Upper lobe of right lung (tissue), 1 donor: ENCODE results near the gene EYA2. TPM values are rescaled to one million over a fixed set of nuclear protein-coding genes. Genes with fewer than 3 reads are reported as not detected.

Experiments
- ATAC-seq: fragments of 200-7000 bp; cut with Tn5 transposase; one replicate; pipeline ENCODE4 v1.9.1; 2020; ENCODE audit warnings: mild to moderate bottlenecking, moderate library complexity
- DNase-seq: peaks from one replicate; pipeline ENCODE4 v3.0.0-alpha.2; 2020
- H3K27ac ChIP-seq: fragments of 200-600 bp; one replicate; pipeline ENCODE4 v1.8.0; 2022
- H3K27me3 ChIP-seq: fragments of 200-600 bp; one replicate; pipeline ENCODE4 v1.8.0; 2022; ENCODE audit warnings: mild to moderate bottlenecking
- H3K36me3 ChIP-seq: fragments of 200-600 bp; one replicate; pipeline ENCODE4 v1.8.0; 2022
- H3K4me1 ChIP-seq: fragments of 200-600 bp; one replicate; pipeline ENCODE4 v1.8.0; 2022
- H3K4me3 ChIP-seq: fragments of 200-600 bp; one replicate; pipeline ENCODE4 v1.8.0; 2022; ENCODE audit warnings: mild to moderate bottlenecking
- H3K9me3 ChIP-seq: fragments of 200-600 bp; one replicate; pipeline ENCODE4 v1.8.0; 2022
- intact Hi-C: fragments of 100-400 bp; cut with DNase I; formaldehyde crosslinking; loops from one replicate; pipeline ENCODE4 v1.11.0; 2022
- total RNA-seq: library from RNA; stranded (reverse); fragmentation: NEBNext Ultra II Directional; extraction: Animal tissue kit (Norgen Biotek cat#: 25700); gene quantifications from one replicate; pipeline ENCODE4 v1.2.1, GENCODE V29; 2021
- TF ChIP-seq, protein P1 (sequence below): fragments of 200-600 bp; IDR thresholded peaks from one replicate; pipeline ENCODE4 v1.8.0; 2022; ENCODE audit warnings: antibody characterized with exemption
- donor health status: DM: no; HTN: yes; CAD: no; lungs with severe emphysema.

EYA2 gene
- total RNA-seq, 1 donor from 2014 or later = 1.8 TPM

DNA sequence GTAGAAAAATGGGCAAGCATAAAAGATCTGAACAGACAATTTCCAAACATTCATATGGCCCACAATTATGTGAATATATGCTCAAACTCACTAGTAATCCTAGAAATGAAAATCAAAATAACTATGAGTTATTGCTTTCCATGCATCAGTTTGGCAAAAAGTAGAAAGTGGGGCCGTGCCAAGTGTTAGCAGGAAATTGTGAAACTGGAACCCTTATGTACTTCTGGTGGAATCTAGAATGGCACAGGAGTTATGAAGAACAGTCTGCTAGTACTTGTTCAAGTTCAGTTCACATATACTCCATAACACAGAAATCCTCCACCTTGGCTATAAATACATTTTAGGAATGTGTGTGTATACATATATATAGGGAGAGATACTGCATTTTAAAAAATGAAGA, 89.8 kb downstream of the EYA2 start:
- ATAC-seq = no peak
- TF ChIP-seq, protein P1, sequence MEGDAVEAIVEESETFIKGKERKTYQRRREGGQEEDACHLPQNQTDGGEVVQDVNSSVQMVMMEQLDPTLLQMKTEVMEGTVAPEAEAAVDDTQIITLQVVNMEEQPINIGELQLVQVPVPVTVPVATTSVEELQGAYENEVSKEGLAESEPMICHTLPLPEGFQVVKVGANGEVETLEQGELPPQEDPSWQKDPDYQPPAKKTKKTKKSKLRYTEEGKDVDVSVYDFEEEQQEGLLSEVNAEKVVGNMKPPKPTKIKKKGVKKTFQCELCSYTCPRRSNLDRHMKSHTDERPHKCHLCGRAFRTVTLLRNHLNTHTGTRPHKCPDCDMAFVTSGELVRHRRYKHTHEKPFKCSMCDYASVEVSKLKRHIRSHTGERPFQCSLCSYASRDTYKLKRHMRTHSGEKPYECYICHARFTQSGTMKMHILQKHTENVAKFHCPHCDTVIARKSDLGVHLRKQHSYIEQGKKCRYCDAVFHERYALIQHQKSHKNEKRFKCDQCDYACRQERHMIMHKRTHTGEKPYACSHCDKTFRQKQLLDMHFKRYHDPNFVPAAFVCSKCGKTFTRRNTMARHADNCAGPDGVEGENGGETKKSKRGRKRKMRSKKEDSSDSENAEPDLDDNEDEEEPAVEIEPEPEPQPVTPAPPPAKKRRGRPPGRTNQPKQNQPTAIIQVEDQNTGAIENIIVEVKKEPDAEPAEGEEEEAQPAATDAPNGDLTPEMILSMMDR = no peak
- DNase-seq = no peak

DNA sequence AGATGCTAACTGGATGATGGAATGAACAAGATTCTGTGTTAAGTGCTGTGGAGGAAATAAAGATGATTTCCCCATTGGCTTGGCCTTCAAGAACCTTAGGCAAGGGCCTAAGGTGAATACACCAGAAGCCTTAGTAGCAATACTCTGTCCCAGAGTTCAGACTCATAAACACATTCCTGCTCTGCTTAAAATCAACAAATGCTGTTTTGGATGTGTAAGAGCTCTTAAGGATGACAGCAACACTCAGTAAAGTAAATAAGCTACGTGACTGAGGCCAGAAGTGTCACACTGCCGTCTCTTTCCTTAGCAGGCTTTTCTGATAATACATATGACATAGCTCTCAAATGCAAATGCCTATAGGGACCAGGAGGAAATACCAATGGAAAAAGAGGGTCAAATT, 90.6 kb downstream of the EYA2 start:
- Histone ChIP-seq H3K4me1 (no peaks in the 10 kb centered on the region), H3K4me3 (no peak overlapping the region), H3K27me3 (no peaks in the 10 kb centered on the region), H3K36me3 (no peaks in the 10 kb centered on the region), H3K9me3 (peaks cover 10% of the 10 kb centered on the region), H3K27ac (no peak overlapping the region)
- TF ChIP-seq, protein P1 = no peak
- intact Hi-C loops = no loop called here
- DNase-seq = no peak
- ATAC-seq = no peak

More for the DNA sequence above, 89.8 kb downstream of the EYA2 start:
- intact Hi-C loops = no loop called here
- H3K4me3 ChIP-seq = no peak overlapping the region
- H3K4me1 ChIP-seq = no peaks in the 10 kb centered on the region
- no peaks in the 10 kb centered on the region for H3K36me3 ChIP-seq
- no peak overlapping the region for H3K27ac ChIP-seq
- peaks cover 10% of the 10 kb centered on the region for H3K9me3 ChIP-seq
- no peaks in the 10 kb centered on the region for H3K27me3 ChIP-seq

DNA sequence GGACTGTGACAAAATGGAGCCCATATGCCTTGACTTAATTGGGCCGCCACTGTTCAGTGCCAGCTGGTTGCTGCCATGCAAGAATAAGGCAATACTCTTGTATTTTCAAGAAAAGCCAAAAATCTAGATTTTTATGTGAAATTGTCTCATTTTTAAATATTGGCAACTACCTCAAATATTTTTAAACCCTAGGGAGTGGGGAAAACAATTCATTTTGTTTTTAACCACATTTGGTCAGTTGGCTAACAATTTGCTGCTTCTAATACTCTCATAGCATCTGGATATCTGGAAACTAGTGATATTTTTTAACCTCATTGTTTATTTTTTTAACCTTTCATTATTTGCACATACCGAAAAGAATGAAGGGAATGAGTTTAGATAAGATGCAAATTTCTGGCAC, 91.0 kb downstream of the EYA2 start:
- ATAC-seq = no peak
- Histone ChIP-seq H3K36me3 (no peaks in the 10 kb centered on the region), H3K9me3 (peaks cover 10% of the 10 kb centered on the region), H3K27me3 (no peaks in the 10 kb centered on the region), H3K4me3 (no peak overlapping the region), H3K4me1 (no peaks in the 10 kb centered on the region), H3K27ac (no peak overlapping the region)
- intact Hi-C loops = no loop called here
- DNase-seq = peak; percentile 19
- TF ChIP-seq, protein P1 = no peak

DNA sequence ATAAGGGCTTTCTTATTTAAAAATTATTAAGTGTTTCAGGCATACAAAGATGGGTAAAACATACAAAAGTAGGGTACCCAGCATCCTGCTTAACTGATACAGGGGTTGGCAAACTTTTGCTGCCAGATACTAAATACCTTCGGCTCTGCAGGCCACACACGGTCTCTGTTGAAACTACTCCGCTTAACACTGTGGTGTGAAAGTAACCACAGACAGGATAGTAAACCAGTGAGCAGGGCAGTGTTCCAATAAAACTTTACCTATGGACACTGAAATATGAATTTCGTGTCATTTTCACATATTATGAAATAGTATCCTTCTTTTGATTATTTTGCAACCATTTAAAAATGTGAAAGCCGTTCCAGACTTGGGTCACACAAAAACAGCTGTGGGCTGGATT, 92.4 kb downstream of the EYA2 start:
- no peaks in the 10 kb centered on the region for H3K27me3 ChIP-seq
- H3K4me3 ChIP-seq = no peak overlapping the region
- intact Hi-C loops = no loop called here

DNA sequence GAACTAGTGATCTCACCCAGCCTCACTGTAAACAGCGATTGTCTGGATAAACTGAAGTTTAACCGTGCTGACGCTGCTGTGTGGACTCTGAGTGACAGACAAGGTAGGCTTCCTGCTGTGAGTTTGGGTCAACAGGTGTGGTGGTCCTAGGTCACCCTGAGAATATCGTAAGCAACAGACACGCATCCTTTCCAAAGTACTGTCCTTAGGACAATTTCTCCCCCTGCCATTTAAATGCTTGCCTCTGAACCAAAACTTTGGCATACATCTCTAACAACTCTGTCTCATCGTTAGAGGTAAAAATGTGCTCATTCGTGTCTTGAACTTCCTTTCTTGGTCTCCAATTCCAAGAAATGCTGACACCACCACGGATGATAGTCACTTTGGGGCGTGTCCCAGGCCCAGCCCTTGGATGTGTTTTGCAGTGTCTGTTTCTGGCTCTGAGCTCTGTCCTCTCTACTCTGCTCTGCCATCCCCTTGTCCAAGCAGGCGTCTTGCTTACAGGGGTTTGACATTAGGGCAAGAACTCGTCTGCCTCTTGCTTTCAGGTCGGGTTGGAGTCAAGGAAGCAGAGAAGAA, 95.5 kb downstream of the EYA2 start:
- no peak overlapping the region for H3K4me3 ChIP-seq
- no peaks in the 10 kb centered on the region for H3K36me3 ChIP-seq
- no peak overlapping the region for H3K27ac ChIP-seq
- no peaks in the 10 kb centered on the region for H3K9me3 ChIP-seq
- TF ChIP-seq, protein P1 = no peak
- DNase-seq (no peak), ATAC-seq (peak; percentile 53)
- peaks cover 12% of the 10 kb centered on the region for H3K27me3 ChIP-seq
- intact Hi-C loops = no loop called here
- H3K4me1 ChIP-seq = no peaks in the 10 kb centered on the region

More for the DNA sequence above, 92.4 kb downstream of the EYA2 start:
- H3K4me1 ChIP-seq = no peaks in the 10 kb centered on the region
- ATAC-seq (no peak), DNase-seq (no peak)
- H3K36me3 ChIP-seq = no peaks in the 10 kb centered on the region
- TF ChIP-seq, protein P1 = no peak
- H3K27ac ChIP-seq = no peak overlapping the region
- peaks cover 10% of the 10 kb centered on the region for H3K9me3 ChIP-seq

DNA sequence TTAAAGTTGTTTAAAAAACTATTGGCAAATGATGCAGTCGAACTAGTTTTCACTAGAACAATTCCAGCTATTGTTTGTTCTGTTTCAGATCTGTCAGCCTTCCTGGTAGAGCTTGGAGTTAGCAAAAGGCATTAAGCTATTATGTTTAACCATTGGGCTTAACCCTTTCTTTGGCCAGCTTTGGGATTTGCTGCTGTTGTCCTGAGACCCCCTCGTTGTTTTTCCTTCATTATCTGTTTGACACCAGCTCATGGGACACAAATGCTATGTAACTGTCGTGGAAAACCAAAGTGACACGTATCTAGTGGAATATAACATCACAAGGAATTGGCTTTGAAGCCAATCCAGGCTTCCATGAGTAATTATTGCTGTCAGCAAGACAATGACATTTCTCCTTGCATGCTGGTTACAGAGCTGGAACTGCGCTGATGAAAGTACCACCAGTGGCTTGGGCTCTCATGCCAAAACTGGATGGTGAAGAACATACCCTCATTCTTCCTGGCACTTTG, 96.0 kb downstream of the EYA2 start:
- Histone ChIP-seq H3K27me3 (peaks cover 15% of the 10 kb centered on the region), H3K27ac (no peak overlapping the region), H3K9me3 (no peaks in the 10 kb centered on the region), H3K4me1 (no peaks in the 10 kb centered on the region), H3K36me3 (no peaks in the 10 kb centered on the region), H3K4me3 (no peak overlapping the region)
- DNase-seq (no peak), ATAC-seq (no peak)
- TF ChIP-seq, protein P1 = no peak
- intact Hi-C loops = no loop called here
